Urinary bladder (tissue), 4 donors: ENCODE data around the gene TGIF2. TPM values are rescaled to one million over a fixed set of nuclear protein-coding genes. Genes with fewer than 3 reads are reported as not detected.
"Not testable (repeated sequence)": the region's sequence is repeated elsewhere in the genome, so short reads cannot be mapped to it uniquely, and the experiment has no call there.

Experiments
- DNase-seq: peaks from one replicate; pipeline ENCODE4 v3.0.0-alpha.2; 2015; ENCODE audit errors: extremely low spot score
- H3K27ac ChIP-seq: one replicate; pipeline ENCODE4 v1.5.1; 2013; ENCODE audit warnings: low read depth, mild to moderate bottlenecking, moderate library complexity
- H3K36me3 ChIP-seq: one replicate; pipeline ENCODE4 v1.6.1; 2013; ENCODE audit warnings: mild to moderate bottlenecking, moderate library complexity; ENCODE audit not compliant: insufficient read depth
- H3K4me1 ChIP-seq: one replicate; pipeline ENCODE4 v1.6.1; 2013; ENCODE audit warnings: mild to moderate bottlenecking, moderate library complexity; ENCODE audit not compliant: insufficient read depth
- H3K4me3 ChIP-seq: one replicate; pipeline ENCODE4 v1.5.1; 2013; ENCODE audit warnings: low read depth, low read length
- WGBS: extraction: QIAGEN DNeasy Blood & Tissue Kit; methylation state at CpG from one replicate; pipeline ENCODE4 v1.1.7; 2013; 5-methylcytosine and 5-hydroxymethylcytosine counted together
- polyA plus RNA-seq: library from polyadenylated mRNA; stranded (reverse); fragments of 200-250 nt; gene quantifications from one replicate; pipeline ENCODE4 v1.2.3, GENCODE V29; 2013
- total RNA-seq: library from RNA; depleted of rRNA; stranded (reverse); fragments of >200 nt; gene quantifications from one replicate; pipeline ENCODE4 v1.2.3, GENCODE V29; 2014
- donor health status: healthy with polysubstance abuse.
- donor health status: healthy.

TGIF2 gene
- total and polyA plus RNA-seq, 2 donors: 7.3 to 18.6 TPM

- peak within 1 kb of the TSS; percentile 55 for H3K27ac ChIP-seq
- H3K4me1 ChIP-seq: no peaks in the 10 kb centered on the region
- DNase-seq: peak; percentile 95
- H3K4me3 ChIP-seq: peak within 1 kb of the TSS; percentile 72
- no peaks in the 10 kb centered on the region for H3K36me3 ChIP-seq
- under 1% methylated on average over 90 of the region's 90 CpGs for WGBS
These were observed 32.2 kb downstream of the TGIF2 start, which contains the start of gene RAB5IF for GRCh38 chr20:36605399-36606157. RAB5IF (plus strand) TSS chr20:36605779; CDS start chr20:36605952, 173 bp downstream.

- no peak for DNase-seq
- Histone ChIP-seq H3K36me3 (no peaks in the 10 kb centered on the region), H3K4me1 (no peaks in the 10 kb centered on the region), H3K4me3 (peak overlapping the region; percentile 72), H3K27ac (peak overlapping the region; percentile 55)
- 3% methylated on average over 31 of the region's 31 CpGs for WGBS
These were observed 33.0 kb downstream of the TGIF2 start for GRCh38 chr20:36606158-36607066.

- WGBS: 88% methylated on average over 7 of the region's 7 CpGs
- DNase-seq: no peak
- Histone ChIP-seq H3K36me3 (no peaks in the 10 kb centered on the region), H3K4me1 (no peaks in the 10 kb centered on the region), H3K27ac (no peak overlapping the region), H3K4me3 (no peak overlapping the region)
These were observed 34.4 kb downstream of the TGIF2 start for GRCh38 chr20:36607586-36608387.

GRCh38 chr20:36608388-36608728, 35.0 kb downstream of the TGIF2 start:
- WGBS: 83% methylated on average over 6 of the region's 6 CpGs
- H3K4me3 ChIP-seq, DNase-seq, H3K36me3 ChIP-seq, H3K4me1 ChIP-seq, H3K27ac ChIP-seq: not testable (repeated sequence)

- WGBS: 83% methylated on average over 5 of the region's 5 CpGs
- no peak overlapping the region for H3K27ac ChIP-seq
- H3K4me1 ChIP-seq: no peaks in the 10 kb centered on the region
- no peaks in the 10 kb centered on the region for H3K36me3 ChIP-seq
- no peak overlapping the region for H3K4me3 ChIP-seq
- no peak for DNase-seq
These were observed 38.2 kb downstream of the TGIF2 start for GRCh38 chr20:36611625-36612024.

- WGBS: 74% methylated on average over 3 of the region's 3 CpGs
These were observed 40.6 kb downstream of the TGIF2 start for GRCh38 chr20:36613974-36614373.

GRCh38 chr20:36614781-36615557, 41.6 kb downstream of the TGIF2 start:
- Histone ChIP-seq H3K4me3 (no peak overlapping the region), H3K36me3 (no peaks in the 10 kb centered on the region), H3K4me1 (no peaks in the 10 kb centered on the region), H3K27ac (no peak overlapping the region)
- DNase-seq: no peak
- 88% methylated on average over 14 of the region's 14 CpGs for WGBS

More at GRCh38 chr20:36613974-36614373, 40.6 kb downstream of the TGIF2 start:
- Histone ChIP-seq H3K4me1 (no peaks in the 10 kb centered on the region), H3K27ac (no peak overlapping the region), H3K36me3 (no peaks in the 10 kb centered on the region), H3K4me3 (no peak overlapping the region)
- no peak for DNase-seq

- Histone ChIP-seq H3K36me3 (no peaks in the 10 kb centered on the region), H3K27ac (no peak overlapping the region), H3K4me3 (no peak overlapping the region), H3K4me1 (no peaks in the 10 kb centered on the region)
- 97% methylated on average over 5 of the region's 5 CpGs for WGBS
- DNase-seq: no peak
These were observed 47.5 kb downstream of the TGIF2 start for GRCh38 chr20:36620917-36621316.

GRCh38 chr20:36623444-36623843, 50.0 kb downstream of the TGIF2 start:
- H3K27ac ChIP-seq: no peak overlapping the region
- H3K4me1 ChIP-seq: no peaks in the 10 kb centered on the region
- no peak overlapping the region for H3K4me3 ChIP-seq
- WGBS: 96% methylated on average over 2 of the region's 2 CpGs
- DNase-seq: no peak
- H3K36me3 ChIP-seq: no peaks in the 10 kb centered on the region

GRCh38 chr20:36624068-36624943, 50.9 kb downstream of the TGIF2 start:
- Histone ChIP-seq H3K4me1 (no peaks in the 10 kb centered on the region), H3K27ac (no peak overlapping the region), H3K36me3 (no peaks in the 10 kb centered on the region), H3K4me3 (no peak overlapping the region)
- no peak for DNase-seq
- 44% methylated on average over 14 of the region's 14 CpGs for WGBS

- H3K36me3 ChIP-seq: no peaks in the 10 kb centered on the region
- H3K27ac ChIP-seq: no peak overlapping the region
- no peaks in the 10 kb centered on the region for H3K4me1 ChIP-seq
- no peak for DNase-seq
- WGBS: 73% methylated on average over 2 of the region's 2 CpGs
- H3K4me3 ChIP-seq: no peak overlapping the region
These were observed 51.5 kb downstream of the TGIF2 start for GRCh38 chr20:36624944-36625324.

GRCh38 chr20:36628076-36628475, 54.7 kb downstream of the TGIF2 start:
- H3K27ac ChIP-seq: no peak overlapping the region
- no peaks in the 10 kb centered on the region for H3K36me3 ChIP-seq
- H3K4me1 ChIP-seq: no peaks in the 10 kb centered on the region
- WGBS: 83% methylated on average over 7 of the region's 7 CpGs
- no peak overlapping the region for H3K4me3 ChIP-seq
- no peak for DNase-seq
